GM12891 (cell line): ENCODE data around the gene MIEF1.

Experiments
- PAX5 ChIP-seq: IDR thresholded peaks from 2 replicates; pipeline ENCODE4 v1.6.1; 2011; ENCODE audit warnings: low read length, moderate library complexity, mild to moderate bottlenecking; ENCODE audit not compliant: insufficient read depth, severe bottlenecking
- POLR2A ChIP-seq: IDR thresholded peaks from 2 replicates; pipeline ENCODE4 v1.6.1; 2011; ENCODE audit warnings: low read depth, low read length, control low read depth
- POLR2AphosphoS5 ChIP-seq: IDR thresholded peaks from 2 replicates; pipeline ENCODE4 v1.6.1; 2011; ENCODE audit warnings: low read depth, low read length, control low read depth
- POU2F2 ChIP-seq: IDR thresholded peaks from 2 replicates; pipeline ENCODE4 v1.6.1; 2011; ENCODE audit warnings: low read depth, mild to moderate bottlenecking, control low read depth, low read length, moderate library complexity
- SPI1 ChIP-seq: IDR thresholded peaks from 2 replicates; pipeline ENCODE4 v1.6.1; 2011; ENCODE audit warnings: low read depth, low read length, control low read depth
- TAF1 ChIP-seq: IDR thresholded peaks from 2 replicates; pipeline ENCODE4 v1.6.1; 2011; ENCODE audit warnings: low read depth, low read length, control low read depth

DNA sequence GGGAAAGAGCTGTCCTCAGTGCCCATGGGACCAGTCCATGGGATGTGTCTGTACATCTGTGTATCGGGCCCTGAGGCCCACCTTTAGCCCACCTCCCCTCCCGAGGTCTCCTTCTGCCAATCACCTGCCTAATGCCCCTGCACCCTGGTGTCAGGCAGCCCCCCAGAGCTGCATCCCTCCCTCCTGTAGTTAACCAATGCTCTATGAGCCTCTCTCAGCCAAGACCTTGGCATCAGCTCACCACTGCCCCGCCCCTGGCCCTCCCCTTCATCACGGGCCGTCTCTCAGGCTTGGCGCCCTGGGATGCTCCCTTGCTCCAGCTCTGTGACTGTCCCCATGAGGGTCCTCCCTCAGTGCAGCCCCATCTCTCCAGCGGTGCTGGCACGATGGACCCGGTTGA is 26.8 kb upstream of the MIEF1 start:
- no peak for TF ChIP-seq POLR2A
- TF ChIP-seq POU2F2 = no peak
- no peak for TF ChIP-seq POLR2AphosphoS5
- TF ChIP-seq SPI1 = no peak
- TF ChIP-seq TAF1 = no peak
- no peak for TF ChIP-seq PAX5
